Neuronal stem cell (in vitro differentiated cells): ENCODE measurements around the gene CRTAP.
"Not testable (repeated sequence)": the region's sequence is repeated elsewhere in the genome, so short reads cannot be mapped to it uniquely, and the experiment has no call there.

Source experiments
- DNase-seq: peaks from one replicate; pipeline ENCODE4 v3.0.0-alpha.2; 2013; ENCODE audit warnings: low spot score
- H2AFZ ChIP-seq: one replicate; pipeline ENCODE4 v1.6.1; 2013; ENCODE audit warnings: mild to moderate bottlenecking, low read length, inconsistent platforms
- H2AK5ac ChIP-seq: 2 replicates; pipeline ENCODE4 v1.6.1; 2013; ENCODE audit warnings: low read depth, mild to moderate bottlenecking, inconsistent platforms, low read length, moderate library complexity, mixed read lengths
- H2BK120ac ChIP-seq: 2 replicates; pipeline ENCODE4 v1.6.1; 2013; ENCODE audit warnings: low read depth, mild to moderate bottlenecking, inconsistent platforms, low read length, moderate library complexity, mixed read lengths
- H2BK12ac ChIP-seq: one replicate; pipeline ENCODE4 v1.6.1; 2013; ENCODE audit warnings: low read length, inconsistent platforms
- H2BK15ac ChIP-seq: 2 replicates; pipeline ENCODE4 v1.6.1; 2013; ENCODE audit warnings: mild to moderate bottlenecking, low read length, inconsistent platforms, mixed read lengths
- H2BK5ac ChIP-seq: one replicate; pipeline ENCODE4 v1.6.1; 2013; ENCODE audit warnings: inconsistent platforms, mild to moderate bottlenecking, low read length, moderate library complexity
- H3K14ac ChIP-seq: one replicate; pipeline ENCODE4 v1.6.1; 2013; ENCODE audit warnings: low read length, inconsistent platforms
- H3K18ac ChIP-seq: 2 replicates; pipeline ENCODE4 v1.6.1; 2013; ENCODE audit warnings: low read length, inconsistent platforms
- H3K23ac ChIP-seq: 2 replicates; pipeline ENCODE4 v1.6.1; 2013; ENCODE audit warnings: low read depth, mild to moderate bottlenecking, mixed read lengths, low read length, inconsistent platforms; ENCODE audit not compliant: poor library complexity
- H3K27ac ChIP-seq: replicated peaks from 3 replicates; pipeline ENCODE4 v1.5.1; 2013; ENCODE audit warnings: low read length, inconsistent platforms
- H3K27me3 ChIP-seq, 3 experiments: 2 replicates each; pipeline ENCODE4 v1.6.1; 2013; ENCODE audit warnings: low read length in 3 of 3, mild to moderate bottlenecking in 2 of 3, inconsistent platforms in 1 of 3, low read depth in 1 of 3, mixed read lengths in 1 of 3, moderate library complexity in 1 of 3; ENCODE audit not compliant: control insufficient read depth in 3 of 3, insufficient read depth in 3 of 3
- H3K36me3 ChIP-seq, 2 donors: replicated peaks in 1 of 2; 2 replicates each; pipeline ENCODE4 v1.6.1; 2013; ENCODE audit warnings: low read length in 2 of 2; ENCODE audit not compliant: control insufficient read depth in 2 of 2, insufficient read depth in 2 of 2
- H3K4ac ChIP-seq: 2 replicates; pipeline ENCODE4 v1.6.1; 2013; ENCODE audit warnings: inconsistent platforms, mild to moderate bottlenecking, low read length, moderate library complexity
- H3K4me1 ChIP-seq, 2 donors: 1 replicate in 1 of 2; 2 replicates in 1 of 2; pipeline ENCODE4 v1.6.1; 2013; ENCODE audit warnings: low read length in 2 of 2, low read depth in 1 of 2; ENCODE audit not compliant: control insufficient read depth in 2 of 2, insufficient read depth in 1 of 2
- H3K4me2 ChIP-seq: one replicate; pipeline ENCODE4 v1.6.1; 2013; ENCODE audit warnings: mild to moderate bottlenecking, low read length, inconsistent platforms; ENCODE audit not compliant: insufficient read depth, poor library complexity, severe bottlenecking
- H3K4me3 ChIP-seq, 2 donors: 2 replicates each; pipeline ENCODE4 v1.5.1; 2013; ENCODE audit warnings: low read length in 2 of 2, mild to moderate bottlenecking in 2 of 2, inconsistent platforms in 1 of 2, moderate library complexity in 1 of 2
- H3K79me1 ChIP-seq: one replicate; pipeline ENCODE4 v1.6.1; 2013; ENCODE audit warnings: low read depth, mild to moderate bottlenecking, inconsistent platforms, low read length, moderate library complexity
- H3K9ac ChIP-seq: one replicate; pipeline ENCODE4 v1.6.1; 2013; ENCODE audit warnings: mild to moderate bottlenecking, low read depth, low read length, inconsistent platforms; ENCODE audit not compliant: poor library complexity
- H3K9me3 ChIP-seq, 2 donors: replicated peaks in 1 of 2; 2 replicates each; pipeline versions ENCODE3 to v1.6.1; 2013; ENCODE audit warnings: low read length in 2 of 2, mild to moderate bottlenecking in 2 of 2, inconsistent platforms in 1 of 2, low read depth in 1 of 2, mixed read lengths in 1 of 2, moderate library complexity in 1 of 2; ENCODE audit not compliant: control insufficient read depth in 2 of 2, insufficient read depth in 1 of 2
- H4K8ac ChIP-seq: one replicate; pipeline ENCODE4 v1.6.1; 2013; ENCODE audit warnings: low read depth, mild to moderate bottlenecking, inconsistent platforms, low read length, moderate library complexity
- H4K91ac ChIP-seq: one replicate; pipeline ENCODE4 v1.6.1; 2013; ENCODE audit warnings: low read length, low read depth, mild to moderate bottlenecking, inconsistent platforms; ENCODE audit not compliant: poor library complexity
- WGBS, 2 donors: extraction: QIAGEN DNeasy Blood & Tissue Kit; methylation state at CpG; one replicate each; pipeline ENCODE4 v1.1.7; 2013; ENCODE audit warnings: missing lambda C conversion rate in 2 of 2, mixed read lengths in 1 of 2; ENCODE audit not compliant: insufficient read length in 2 of 2, insufficient replicate concordance in 1 of 2; ENCODE audit errors: extremely low coverage in 2 of 2; 5-methylcytosine and 5-hydroxymethylcytosine counted together

The CRTAP gene

DNA sequence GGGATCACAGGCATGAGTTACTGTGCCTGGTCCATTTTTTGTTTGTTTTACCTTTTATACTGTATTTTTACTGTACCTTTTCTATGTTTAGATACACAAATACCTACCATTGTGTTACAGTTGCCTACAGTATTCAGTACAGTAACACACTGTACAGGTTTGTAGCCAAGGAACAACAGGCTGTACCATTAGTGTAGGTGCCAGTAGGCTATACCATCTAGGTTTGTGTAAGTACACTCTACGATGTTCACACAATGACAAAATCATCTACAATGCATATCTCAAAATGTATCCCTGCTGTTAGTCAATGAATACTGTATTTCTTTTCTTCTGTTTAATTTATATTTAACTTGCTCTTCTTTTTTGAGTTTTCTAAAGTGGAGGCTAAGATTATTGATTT lies 67.8 kb downstream of the CRTAP start:
- no CpG with 5 or more reads among the region's 1 CpG for WGBS, 2 donors
- H3K36me3 ChIP-seq, H2AK5ac ChIP-seq, H4K91ac ChIP-seq, H3K23ac ChIP-seq, H3K27ac ChIP-seq, H2AFZ ChIP-seq, H3K27me3 ChIP-seq, DNase-seq, H2BK15ac ChIP-seq, H2BK120ac ChIP-seq, H3K4me1 ChIP-seq, H3K4ac ChIP-seq, H3K79me1 ChIP-seq, H2BK5ac ChIP-seq, H3K9ac ChIP-seq, H3K9me3 ChIP-seq, H4K8ac ChIP-seq, H3K4me2 ChIP-seq, H3K14ac ChIP-seq, H3K4me3 ChIP-seq, H3K18ac ChIP-seq, H2BK12ac ChIP-seq: not testable (repeated sequence)

DNA sequence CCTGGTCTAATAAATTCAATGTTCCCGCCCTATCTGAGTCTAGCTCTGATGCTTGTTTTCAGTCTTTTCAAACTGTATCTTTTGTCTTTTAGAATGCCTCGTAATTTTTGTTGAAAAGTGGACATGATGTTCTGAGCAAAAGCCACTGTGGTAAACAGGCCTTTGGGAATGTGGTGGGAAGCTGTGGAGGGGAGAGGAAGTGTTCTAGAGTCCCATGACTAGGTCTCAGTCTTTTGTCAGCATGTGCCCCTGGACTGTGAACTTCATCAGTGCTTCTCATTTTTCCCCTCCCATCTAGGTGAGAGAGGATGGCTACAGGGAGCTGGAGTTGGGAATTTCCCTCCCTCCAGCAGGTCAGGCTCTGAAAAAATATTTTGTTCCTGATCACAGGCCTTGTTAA lies 71.0 kb downstream of the CRTAP start:
- Histone ChIP-seq H3K4ac (no peak overlapping the region), H3K18ac (no peak overlapping the region), H4K8ac (no peak overlapping the region), H2BK5ac (no peak overlapping the region), H3K27ac (no peak overlapping the region), H3K4me1 (no peaks in the 10 kb centered on the region), H3K14ac (no peak overlapping the region), H3K79me1 (no peaks in the 10 kb centered on the region), H3K27me3 (peaks cover 0 to 7% (median 0%) of the 10 kb centered on the region in 3 experiments), H2BK12ac (no peak overlapping the region), H2BK15ac (no peak overlapping the region), H2BK120ac (no peak overlapping the region), H3K9ac (no peak overlapping the region), H3K23ac (no peak overlapping the region), H3K4me3 (no peak overlapping the region), H3K36me3 (peaks cover 0 to 2% of the 10 kb centered on the region in 2 donors), H3K4me2 (no peak overlapping the region), H2AFZ (no peak overlapping the region), H4K91ac (no peak overlapping the region), H2AK5ac (no peak overlapping the region), H3K9me3 (no peaks in the 10 kb centered on the region)
- DNase-seq = no peak
- WGBS, 2 donors = no CpG with 5 or more reads among the region's 2 CpGs

DNA sequence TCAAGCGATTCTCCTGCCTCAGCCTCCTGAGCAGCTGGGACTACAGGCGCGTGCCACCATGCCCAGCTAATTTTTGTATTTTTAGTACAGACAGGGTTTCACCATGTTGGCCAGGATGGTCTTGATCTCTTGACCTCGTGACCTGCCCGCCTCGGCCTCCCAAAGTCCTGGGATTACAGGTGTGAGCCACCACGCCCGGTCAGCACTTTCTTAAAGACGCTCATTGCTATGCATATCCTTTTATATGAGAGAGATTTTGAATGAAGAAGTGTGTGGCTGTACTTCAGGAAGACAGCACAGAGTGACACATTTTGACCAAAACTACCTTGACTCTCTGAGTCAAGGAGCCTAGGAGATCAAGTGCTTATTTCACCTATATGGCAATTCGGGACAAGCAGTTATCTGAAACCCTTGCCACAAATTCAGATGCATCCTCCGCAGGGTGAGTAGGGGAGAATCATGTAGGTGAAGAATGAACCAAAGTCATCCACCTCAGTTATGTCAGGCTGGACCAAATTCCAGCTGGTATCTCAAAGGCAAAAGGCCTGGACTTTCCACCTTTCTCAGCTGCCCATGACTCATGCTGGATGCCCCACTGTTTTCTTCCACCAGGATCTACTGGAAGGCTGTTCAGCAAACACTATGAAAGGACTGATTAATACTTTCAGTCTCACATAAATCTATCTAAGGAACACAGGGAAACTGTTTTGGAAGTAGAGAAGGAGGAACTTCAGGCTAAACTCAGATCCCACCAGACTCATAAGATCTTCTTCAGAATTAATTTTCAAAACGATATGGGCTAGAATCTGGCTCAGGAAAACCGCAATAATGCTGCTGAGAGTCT lies 72.9 kb downstream of the CRTAP start:
- H3K4me2 ChIP-seq = no peak overlapping the region
- H2BK120ac ChIP-seq = no peak overlapping the region
- no peak for DNase-seq
- H3K27me3 ChIP-seq = peaks cover 0 to 7% (median 0%) of the 10 kb centered on the region in 3 experiments
- no peak overlapping the region for H3K4ac ChIP-seq
- H3K4me1 ChIP-seq = no peaks in the 10 kb centered on the region
- no CpG with 5 or more reads among the region's 13 CpGs for WGBS, 2 donors
- no peaks in the 10 kb centered on the region for H3K36me3 ChIP-seq
- no peak overlapping the region for H3K23ac ChIP-seq
- no peak overlapping the region for H3K4me3 ChIP-seq
- no peak overlapping the region for H4K91ac ChIP-seq
- no peaks in the 10 kb centered on the region for H3K9me3 ChIP-seq
- no peak overlapping the region for H2BK12ac ChIP-seq
- H2AK5ac ChIP-seq = no peak overlapping the region
- H2AFZ ChIP-seq = no peak overlapping the region
- H3K27ac ChIP-seq = no peak overlapping the region
- no peak overlapping the region for H3K9ac ChIP-seq
- H3K79me1 ChIP-seq = no peaks in the 10 kb centered on the region
- no peak overlapping the region for H2BK5ac ChIP-seq
- H2BK15ac ChIP-seq = no peak overlapping the region
- no peak overlapping the region for H4K8ac ChIP-seq
- no peak overlapping the region for H3K14ac ChIP-seq
- no peak overlapping the region for H3K18ac ChIP-seq

DNA sequence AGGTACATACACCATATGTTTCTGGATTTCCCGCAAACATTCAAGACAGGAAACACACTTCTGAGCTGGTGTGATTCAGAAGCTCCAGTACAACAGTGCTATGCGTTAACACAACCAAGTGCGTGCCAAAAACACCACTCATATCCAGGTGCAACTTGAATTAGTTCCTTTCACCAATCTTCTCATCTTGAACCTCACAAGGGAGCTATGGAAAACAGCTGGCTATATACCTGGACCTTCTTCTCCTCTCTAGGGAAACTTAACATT lies 73.5 kb downstream of the CRTAP start:
- no peak overlapping the region for H2AK5ac ChIP-seq
- H3K4me2 ChIP-seq = no peak overlapping the region
- no peak overlapping the region for H4K8ac ChIP-seq
- H3K9ac ChIP-seq = no peak overlapping the region
- H2BK120ac ChIP-seq = no peak overlapping the region
- H3K79me1 ChIP-seq = no peaks in the 10 kb centered on the region
- no peak overlapping the region for H3K27ac ChIP-seq
- H3K18ac ChIP-seq = no peak overlapping the region
- DNase-seq = no peak
- no peaks in the 10 kb centered on the region for H3K36me3 ChIP-seq
- peaks cover 0 to 7% (median 0%) of the 10 kb centered on the region in 3 experiments for H3K27me3 ChIP-seq
- H3K14ac ChIP-seq = no peak overlapping the region
- H4K91ac ChIP-seq = no peak overlapping the region
- H3K9me3 ChIP-seq = no peaks in the 10 kb centered on the region
- H2BK12ac ChIP-seq = no peak overlapping the region
- H3K4me1 ChIP-seq = no peaks in the 10 kb centered on the region
- H2AFZ ChIP-seq = no peak overlapping the region
- H3K23ac ChIP-seq = no peak overlapping the region
- H3K4ac ChIP-seq = no peak overlapping the region
- no peak overlapping the region for H2BK5ac ChIP-seq
- no CpG with 5 or more reads among the region's 3 CpGs for WGBS, 2 donors
- H3K4me3 ChIP-seq = no peak overlapping the region
- H2BK15ac ChIP-seq = no peak overlapping the region
